Fibroblast of mammary gland (primary cell): ENCODE measurements around the gene MDFI.

Source experiments
- DNase-seq: peaks from one replicate; pipeline ENCODE4 v3.0.0-alpha.2; 2010; ENCODE audit warnings: low read depth
- H3K4me3 ChIP-seq: 2 replicates; pipeline ENCODE4 v1.5.1; 2011; ENCODE audit warnings: low read depth, mild to moderate bottlenecking, low read length, moderate library complexity; ENCODE audit not compliant: control insufficient read depth
- TF ChIP-seq, protein P1 (sequence below): conservative IDR thresholded peaks from 2 replicates; pipeline ENCODE4 v1.5.1; 2011; ENCODE audit warnings: low read depth, low read length, inconsistent platforms; ENCODE audit not compliant: control insufficient read depth, insufficient read depth

Gene MDFI

GRCh38 chr6:41629128-41629527 lies 9.1 kb upstream of the MDFI start:
- TF ChIP-seq, protein P1, sequence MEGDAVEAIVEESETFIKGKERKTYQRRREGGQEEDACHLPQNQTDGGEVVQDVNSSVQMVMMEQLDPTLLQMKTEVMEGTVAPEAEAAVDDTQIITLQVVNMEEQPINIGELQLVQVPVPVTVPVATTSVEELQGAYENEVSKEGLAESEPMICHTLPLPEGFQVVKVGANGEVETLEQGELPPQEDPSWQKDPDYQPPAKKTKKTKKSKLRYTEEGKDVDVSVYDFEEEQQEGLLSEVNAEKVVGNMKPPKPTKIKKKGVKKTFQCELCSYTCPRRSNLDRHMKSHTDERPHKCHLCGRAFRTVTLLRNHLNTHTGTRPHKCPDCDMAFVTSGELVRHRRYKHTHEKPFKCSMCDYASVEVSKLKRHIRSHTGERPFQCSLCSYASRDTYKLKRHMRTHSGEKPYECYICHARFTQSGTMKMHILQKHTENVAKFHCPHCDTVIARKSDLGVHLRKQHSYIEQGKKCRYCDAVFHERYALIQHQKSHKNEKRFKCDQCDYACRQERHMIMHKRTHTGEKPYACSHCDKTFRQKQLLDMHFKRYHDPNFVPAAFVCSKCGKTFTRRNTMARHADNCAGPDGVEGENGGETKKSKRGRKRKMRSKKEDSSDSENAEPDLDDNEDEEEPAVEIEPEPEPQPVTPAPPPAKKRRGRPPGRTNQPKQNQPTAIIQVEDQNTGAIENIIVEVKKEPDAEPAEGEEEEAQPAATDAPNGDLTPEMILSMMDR = no peak
- no peak for DNase-seq
- no peak overlapping the region for H3K4me3 ChIP-seq

DNA sequence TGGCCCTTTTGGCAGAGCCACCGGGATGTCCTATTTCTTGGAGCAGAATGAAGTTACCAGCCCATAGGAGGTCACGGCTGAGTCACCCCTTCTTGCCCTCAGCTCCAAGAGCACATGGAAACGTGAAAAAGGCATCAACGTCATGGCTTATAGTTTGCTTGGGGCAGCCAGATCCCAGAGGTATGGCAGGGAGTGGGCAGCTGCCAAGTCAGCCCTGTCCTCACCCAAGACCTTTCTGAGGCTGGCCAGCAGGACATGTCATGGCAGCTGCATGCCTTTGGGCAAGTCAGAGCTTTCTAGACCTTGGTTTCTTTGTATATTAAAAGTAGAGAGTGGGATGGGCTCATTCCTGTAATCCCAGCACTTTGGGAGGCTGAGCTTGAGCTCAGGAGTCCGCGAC lies 8.2 kb upstream of the MDFI start:
- TF ChIP-seq, protein P1 = no peak
- DNase-seq = no peak
- H3K4me3 ChIP-seq = no peak overlapping the region

DNA sequence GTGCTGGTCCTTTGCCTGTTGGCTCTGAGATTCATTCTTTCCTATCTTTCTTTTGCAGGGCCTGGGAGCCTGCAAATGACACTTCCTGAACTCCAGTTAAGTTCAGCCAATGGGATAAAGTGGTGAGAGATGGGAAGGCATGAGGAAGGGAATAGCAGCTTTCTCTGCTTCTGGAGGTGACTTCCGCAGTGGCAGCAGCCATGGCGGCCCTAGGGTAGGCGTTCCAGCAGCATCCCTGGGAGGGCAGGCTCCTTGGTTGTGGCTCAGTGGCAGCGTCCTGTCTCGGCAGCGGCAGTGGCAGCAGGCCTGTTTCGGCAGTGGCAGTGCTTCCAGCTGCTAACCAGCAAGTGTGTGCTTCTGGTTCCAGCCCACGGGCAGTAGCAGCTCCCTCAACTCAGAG lies 7.3 kb upstream of the MDFI start:
- no peak overlapping the region for H3K4me3 ChIP-seq
- no peak for DNase-seq
- TF ChIP-seq, protein P1 = no peak

GRCh38 chr6:41633056-41633634 lies 5.1 kb upstream of the MDFI start:
- H3K4me3 ChIP-seq = no peak overlapping the region
- TF ChIP-seq, protein P1 = no peak
- DNase-seq = no peak

- H3K4me3 ChIP-seq = no peak overlapping the region
- TF ChIP-seq, protein P1 = no peak
- DNase-seq = no peak
Measured at GRCh38 chr6:41634657-41635056, 3.6 kb upstream of the MDFI start.

GRCh38 chr6:41635365-41635764 lies 2.9 kb upstream of the MDFI start:
- H3K4me3 ChIP-seq = no peak overlapping the region
- DNase-seq = no peak
- TF ChIP-seq, protein P1 = no peak

DNA sequence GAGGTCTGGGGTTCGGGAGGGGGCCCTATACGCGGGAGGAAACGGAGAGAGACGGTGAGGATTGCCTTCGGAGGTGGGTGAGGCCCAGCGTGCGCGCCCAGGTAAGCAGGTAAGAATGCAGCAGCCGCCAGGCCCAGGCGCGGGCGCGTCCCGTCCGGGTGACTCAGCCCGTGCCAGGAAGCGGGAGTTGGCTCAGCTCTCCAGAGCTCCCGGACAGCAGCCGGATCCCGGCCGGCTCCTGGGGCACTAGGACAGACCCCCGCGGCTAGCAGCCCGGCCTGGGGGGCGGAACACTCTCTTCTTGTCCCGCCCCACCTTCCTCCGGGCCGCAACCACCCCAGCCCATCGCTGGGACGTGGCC lies 1.5 kb upstream of the MDFI start:
- no peak overlapping the region for H3K4me3 ChIP-seq
- TF ChIP-seq, protein P1 = no peak
- no peak for DNase-seq
